H1 (cell line): Measurements from ENCODE around the gene SEMA3C. TPM values are rescaled to one million over a fixed set of nuclear protein-coding genes. Genes with fewer than 3 reads are reported as not detected.

Experiments used
- BACH1 ChIP-seq: IDR thresholded peaks from 2 replicates; pipeline ENCODE4 v1.6.1; 2012; ENCODE audit warnings: low read length, improper control_type of control experiment
- FOSL1 ChIP-seq: IDR thresholded peaks from 2 replicates; pipeline ENCODE4 v1.6.1; 2011; ENCODE audit warnings: mild to moderate bottlenecking, low read depth, low read length, moderate library complexity; ENCODE audit not compliant: insufficient read depth
- HDAC6 ChIP-seq: IDR thresholded peaks from one replicate; pipeline ENCODE4 v1.7.1; 2012; ENCODE audit warnings: low read depth, mild to moderate bottlenecking, inconsistent platforms, low read length, moderate library complexity
- KDM5A ChIP-seq: fragments of 200-600 bp; IDR thresholded peaks from 2 replicates; pipeline ENCODE4 v1.7.1; 2012; ENCODE audit warnings: mild to moderate bottlenecking, low read length, inconsistent platforms, mixed read lengths
- RXRA ChIP-seq: IDR thresholded peaks from 2 replicates; pipeline ENCODE4 v1.6.1; 2011; ENCODE audit warnings: low read depth, mild to moderate bottlenecking, low read length, moderate library complexity; ENCODE audit not compliant: insufficient read depth
- TEAD4 ChIP-seq: IDR thresholded peaks from 2 replicates; pipeline ENCODE4 v1.6.1; 2012; ENCODE audit warnings: low read depth, low read length, inconsistent platforms, mixed read lengths
- polyA plus RNA-seq, 7 experiments: library from polyadenylated mRNA; depleted of rRNA in 3 of 7; stranded (reverse) in 5 of 7; unstranded in 2 of 7; fragments of >200 nt in 5 of 7; fragments of 200-250 nt in 2 of 7; gene quantifications; 1 replicate in 5 of 7; 2 replicates in 1 of 7; 4 replicates in 1 of 7; pipeline versions ENCODE4 v1.2.1 to v1.2.3, GENCODE V29; 2011 to 2013; ENCODE audit warnings: missing spikeins in 2 of 7, mixed read lengths in 2 of 7
- total RNA-seq: library from RNA; stranded (reverse); fragmentation: NEBNext Ultra II Directional; extraction: Animal tissue kit (Norgen Biotek cat#: 25700); gene quantifications from 2 replicates; pipeline ENCODE4 v1.2.1, GENCODE V29; 2021

Gene SEMA3C
- total and polyA plus RNA-seq, 2 of the 8 experiments (the other 6 are each of a cell fraction or from before 2014, with no cell fraction given) = 0.15 to 1.4 TPM

- TF ChIP-seq HDAC6 = no peak
- no peak for TF ChIP-seq RXRA
- no peak for TF ChIP-seq TEAD4
- TF ChIP-seq BACH1 = no peak
- TF ChIP-seq FOSL1 = no peak
- no peak for TF ChIP-seq KDM5A
These were observed 71.8 kb downstream of the SEMA3C start (continued) for GRCh38 chr7:80847027-80847426.
